ENCODE data around the gene CHD5. TPM values are rescaled to one million over a fixed set of nuclear protein-coding genes. Genes with fewer than 3 reads are reported as not detected.

Gene CHD5
- polyA plus RNA-seq, 1 donor, result 2.6 TPM

GRCh38 chr1:6092211-6092610 is 87.9 kb downstream of the CHD5 start:
- Histone ChIP-seq H3K27me3 (ENCODE audit: control insufficient read depth, insufficient read depth, low read length) (no peaks in the 10 kb centered on the region), H3K4me3 (ENCODE audit: low read length) (no peak overlapping the region), H3K27ac (ENCODE audit: low read length) (no peak overlapping the region), H3K4me1 (ENCODE audit: control insufficient read depth, insufficient read depth, low read length) (no peaks in the 10 kb centered on the region), H3K36me3 (ENCODE audit: control insufficient read depth, insufficient read depth, low read length) (peaks cover 4% of the 10 kb centered on the region), H3K9me3 (ENCODE audit: control insufficient read depth, low read depth, low read length) (no peaks in the 10 kb centered on the region)
- WGBS (ENCODE audit: insufficient coverage, low lambda C conversion rate), result 100% methylated on average over 1 of the region's 10 CpGs
- no peak for DNase-seq

GRCh38 chr1:6091823-6092109 is 88.4 kb downstream of the CHD5 start:
- Histone ChIP-seq H3K9me3 (ENCODE audit: control insufficient read depth, low read depth, low read length) (no peaks in the 10 kb centered on the region), H3K36me3 (ENCODE audit: control insufficient read depth, insufficient read depth, low read length) (peaks cover 4% of the 10 kb centered on the region), H3K27me3 (ENCODE audit: control insufficient read depth, insufficient read depth, low read length) (no peaks in the 10 kb centered on the region), H3K4me3 (ENCODE audit: low read length) (no peak overlapping the region), H3K4me1 (ENCODE audit: control insufficient read depth, insufficient read depth, low read length) (no peaks in the 10 kb centered on the region), H3K27ac (ENCODE audit: low read length) (no peak overlapping the region)
- WGBS (ENCODE audit: insufficient coverage, low lambda C conversion rate), result no CpG with 5 or more reads among the region's 10 CpGs
- DNase-seq, result no peak

GRCh38 chr1:6090996-6091822 is 88.9 kb downstream of the CHD5 start:
- no peaks in the 10 kb centered on the region for H3K4me1 ChIP-seq (ENCODE audit: control insufficient read depth, insufficient read depth, low read length)
- H3K9me3 ChIP-seq (ENCODE audit: control insufficient read depth, low read depth, low read length), result no peaks in the 10 kb centered on the region
- H3K27me3 ChIP-seq (ENCODE audit: control insufficient read depth, insufficient read depth, low read length), result no peaks in the 10 kb centered on the region
- 62% methylated on average over 5 of the region's 25 CpGs for WGBS (ENCODE audit: insufficient coverage, low lambda C conversion rate)
- no peak for DNase-seq
- H3K4me3 ChIP-seq (ENCODE audit: low read length), result no peak overlapping the region
- peaks cover 4% of the 10 kb centered on the region for H3K36me3 ChIP-seq (ENCODE audit: control insufficient read depth, insufficient read depth, low read length)
- H3K27ac ChIP-seq (ENCODE audit: low read length), result no peak overlapping the region

- H3K4me1 ChIP-seq (ENCODE audit: control insufficient read depth, insufficient read depth, low read length), result no peaks in the 10 kb centered on the region
- DNase-seq, result no peak
- peaks cover 4% of the 10 kb centered on the region for H3K36me3 ChIP-seq (ENCODE audit: control insufficient read depth, insufficient read depth, low read length)
- H3K27ac ChIP-seq (ENCODE audit: low read length), result no peak overlapping the region
- H3K27me3 ChIP-seq (ENCODE audit: control insufficient read depth, insufficient read depth, low read length), result no peaks in the 10 kb centered on the region
- no peak overlapping the region for H3K4me3 ChIP-seq (ENCODE audit: low read length)
- no peaks in the 10 kb centered on the region for H3K9me3 ChIP-seq (ENCODE audit: control insufficient read depth, low read depth, low read length)
- WGBS (ENCODE audit: insufficient coverage, low lambda C conversion rate), result no CpG with 5 or more reads among the region's 18 CpGs
These were observed 89.8 kb downstream of the CHD5 start for GRCh38 chr1:6090288-6090687.

- Histone ChIP-seq H3K9me3 (ENCODE audit: control insufficient read depth, low read depth, low read length) (no peaks in the 10 kb centered on the region), H3K4me3 (ENCODE audit: low read length) (no peak overlapping the region)
- no CpG with 5 or more reads among the region's 19 CpGs for WGBS (ENCODE audit: insufficient coverage, low lambda C conversion rate)
These were observed 91.2 kb downstream of the CHD5 start for GRCh38 chr1:6088956-6089355.

GRCh38 chr1:6087958-6088357 is 92.2 kb downstream of the CHD5 start:
- no peak for DNase-seq
- H3K27me3 ChIP-seq (ENCODE audit: control insufficient read depth, insufficient read depth, low read length), result no peaks in the 10 kb centered on the region
- H3K9me3 ChIP-seq (ENCODE audit: control insufficient read depth, low read depth, low read length), result no peaks in the 10 kb centered on the region
- H3K4me3 ChIP-seq (ENCODE audit: low read length), result no peak overlapping the region
- H3K36me3 ChIP-seq (ENCODE audit: control insufficient read depth, insufficient read depth, low read length), result no peaks in the 10 kb centered on the region
- H3K27ac ChIP-seq (ENCODE audit: low read length), result no peak overlapping the region
- H3K4me1 ChIP-seq (ENCODE audit: control insufficient read depth, insufficient read depth, low read length), result no peaks in the 10 kb centered on the region
- WGBS (ENCODE audit: insufficient coverage, low lambda C conversion rate), result 95% methylated on average over 3 of the region's 6 CpGs

More at GRCh38 chr1:6088956-6089355, 91.2 kb downstream of the CHD5 start:
- DNase-seq, result no peak
- H3K27ac ChIP-seq (ENCODE audit: low read length), result no peak overlapping the region
- H3K36me3 ChIP-seq (ENCODE audit: control insufficient read depth, insufficient read depth, low read length), result no peaks in the 10 kb centered on the region
- H3K27me3 ChIP-seq (ENCODE audit: control insufficient read depth, insufficient read depth, low read length), result no peaks in the 10 kb centered on the region
- H3K4me1 ChIP-seq (ENCODE audit: control insufficient read depth, insufficient read depth, low read length), result no peaks in the 10 kb centered on the region

- H3K4me1 ChIP-seq (ENCODE audit: control insufficient read depth, insufficient read depth, low read length), result no peaks in the 10 kb centered on the region
- H3K4me3 ChIP-seq (ENCODE audit: low read length), result no peak overlapping the region
- no peak overlapping the region for H3K27ac ChIP-seq (ENCODE audit: low read length)
- no CpG with 5 or more reads among the region's 14 CpGs for WGBS (ENCODE audit: insufficient coverage, low lambda C conversion rate)
- H3K36me3 ChIP-seq (ENCODE audit: control insufficient read depth, insufficient read depth, low read length), result peaks cover under 1% of the 10 kb centered on the region
- H3K9me3 ChIP-seq (ENCODE audit: control insufficient read depth, low read depth, low read length), result no peaks in the 10 kb centered on the region
- no peaks in the 10 kb centered on the region for H3K27me3 ChIP-seq (ENCODE audit: control insufficient read depth, insufficient read depth, low read length)
- DNase-seq, result no peak
These were observed 92.7 kb downstream of the CHD5 start for GRCh38 chr1:6087377-6087772.

GRCh38 chr1:6086762-6087376 is 93.3 kb downstream of the CHD5 start:
- Histone ChIP-seq H3K9me3 (ENCODE audit: control insufficient read depth, low read depth, low read length) (no peaks in the 10 kb centered on the region), H3K36me3 (ENCODE audit: control insufficient read depth, insufficient read depth, low read length) (peaks cover 4% of the 10 kb centered on the region), H3K4me1 (ENCODE audit: control insufficient read depth, insufficient read depth, low read length) (no peaks in the 10 kb centered on the region), H3K27me3 (ENCODE audit: control insufficient read depth, insufficient read depth, low read length) (no peaks in the 10 kb centered on the region), H3K27ac (ENCODE audit: low read length) (no peak overlapping the region), H3K4me3 (ENCODE audit: low read length) (no peak overlapping the region)
- WGBS (ENCODE audit: insufficient coverage, low lambda C conversion rate), result no CpG with 5 or more reads among the region's 15 CpGs
- no peak for DNase-seq

GRCh38 chr1:6086358-6086757 is 93.8 kb downstream of the CHD5 start:
- no peak for DNase-seq
- WGBS (ENCODE audit: insufficient coverage, low lambda C conversion rate), result no CpG with 5 or more reads among the region's 13 CpGs
- H3K4me1 ChIP-seq (ENCODE audit: control insufficient read depth, insufficient read depth, low read length), result no peaks in the 10 kb centered on the region
- H3K36me3 ChIP-seq (ENCODE audit: control insufficient read depth, insufficient read depth, low read length), result peaks cover 4% of the 10 kb centered on the region
- no peak overlapping the region for H3K27ac ChIP-seq (ENCODE audit: low read length)
- no peak overlapping the region for H3K4me3 ChIP-seq (ENCODE audit: low read length)
- no peaks in the 10 kb centered on the region for H3K9me3 ChIP-seq (ENCODE audit: control insufficient read depth, low read depth, low read length)
- H3K27me3 ChIP-seq (ENCODE audit: control insufficient read depth, insufficient read depth, low read length), result no peaks in the 10 kb centered on the region

GRCh38 chr1:6085666-6086065 is 94.5 kb downstream of the CHD5 start:
- Histone ChIP-seq H3K4me3 (ENCODE audit: low read length) (no peak overlapping the region), H3K4me1 (ENCODE audit: control insufficient read depth, insufficient read depth, low read length) (no peaks in the 10 kb centered on the region), H3K36me3 (ENCODE audit: control insufficient read depth, insufficient read depth, low read length) (peaks cover 6% of the 10 kb centered on the region), H3K9me3 (ENCODE audit: control insufficient read depth, low read depth, low read length) (no peaks in the 10 kb centered on the region), H3K27me3 (ENCODE audit: control insufficient read depth, insufficient read depth, low read length) (no peaks in the 10 kb centered on the region), H3K27ac (ENCODE audit: low read length) (no peak overlapping the region)
- DNase-seq, result no peak
- WGBS (ENCODE audit: insufficient coverage, low lambda C conversion rate), result no CpG with 5 or more reads among the region's 13 CpGs

All from large intestine (tissue), 3 donors.